ENCODE measurements around the gene DUSP23.
A peak's percentile ranks its signal among the peaks of the same experiment; 100 is the strongest.

DNA sequence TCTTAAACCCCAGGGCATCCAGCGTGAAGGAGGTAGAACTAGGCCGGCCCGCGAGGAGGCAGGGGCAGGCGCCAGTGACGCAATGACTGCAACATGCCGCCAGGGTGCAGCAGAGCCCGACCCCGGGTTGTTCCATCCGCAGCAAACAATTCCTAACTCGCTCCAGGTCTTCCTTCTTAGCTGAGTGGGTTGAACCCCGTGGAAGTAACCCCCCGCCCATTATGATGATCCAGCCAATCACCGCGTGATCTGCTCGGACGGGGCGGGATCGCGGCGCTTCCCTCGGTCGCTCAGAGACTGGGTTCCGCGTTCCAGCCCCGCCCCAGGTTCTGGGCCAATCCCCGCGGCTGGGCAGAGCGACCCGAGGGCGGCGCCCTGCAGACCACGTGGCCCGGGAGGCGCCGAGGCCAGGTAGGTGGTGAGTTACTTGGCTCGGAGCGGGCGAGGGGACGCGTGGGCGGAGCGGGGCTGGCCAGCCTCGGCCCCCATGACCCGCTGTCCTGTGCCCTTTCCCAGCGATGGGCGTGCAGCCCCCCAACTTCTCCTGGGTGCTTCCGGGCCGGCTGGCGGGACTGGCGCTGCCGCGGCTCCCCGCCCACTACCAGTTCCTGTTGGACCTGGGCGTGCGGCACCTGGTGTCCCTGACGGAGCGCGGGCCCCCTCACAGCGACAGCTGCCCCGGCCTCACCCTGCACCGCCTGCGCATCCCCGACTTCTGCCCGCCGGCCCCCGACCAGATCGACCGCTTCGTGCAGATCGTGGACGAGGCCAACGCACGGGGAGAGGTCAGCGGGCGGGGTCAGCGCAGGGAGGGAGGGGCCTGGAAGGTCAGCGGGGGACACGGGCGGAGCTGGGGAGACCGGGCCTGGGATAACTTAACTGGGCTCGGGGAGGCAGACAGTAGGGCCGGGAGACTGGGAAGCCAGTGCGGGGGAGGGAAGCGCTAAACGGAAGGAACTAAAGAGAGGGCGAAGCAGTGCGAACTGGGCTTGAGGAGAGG is at the start of gene DUSP23:
- TF ChIP-seq, protein P1, sequence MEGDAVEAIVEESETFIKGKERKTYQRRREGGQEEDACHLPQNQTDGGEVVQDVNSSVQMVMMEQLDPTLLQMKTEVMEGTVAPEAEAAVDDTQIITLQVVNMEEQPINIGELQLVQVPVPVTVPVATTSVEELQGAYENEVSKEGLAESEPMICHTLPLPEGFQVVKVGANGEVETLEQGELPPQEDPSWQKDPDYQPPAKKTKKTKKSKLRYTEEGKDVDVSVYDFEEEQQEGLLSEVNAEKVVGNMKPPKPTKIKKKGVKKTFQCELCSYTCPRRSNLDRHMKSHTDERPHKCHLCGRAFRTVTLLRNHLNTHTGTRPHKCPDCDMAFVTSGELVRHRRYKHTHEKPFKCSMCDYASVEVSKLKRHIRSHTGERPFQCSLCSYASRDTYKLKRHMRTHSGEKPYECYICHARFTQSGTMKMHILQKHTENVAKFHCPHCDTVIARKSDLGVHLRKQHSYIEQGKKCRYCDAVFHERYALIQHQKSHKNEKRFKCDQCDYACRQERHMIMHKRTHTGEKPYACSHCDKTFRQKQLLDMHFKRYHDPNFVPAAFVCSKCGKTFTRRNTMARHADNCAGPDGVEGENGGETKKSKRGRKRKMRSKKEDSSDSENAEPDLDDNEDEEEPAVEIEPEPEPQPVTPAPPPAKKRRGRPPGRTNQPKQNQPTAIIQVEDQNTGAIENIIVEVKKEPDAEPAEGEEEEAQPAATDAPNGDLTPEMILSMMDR (IDR thresholded peaks at IDR 0.05; ENCODE audit: poor library complexity, severe bottlenecking), result peak; percentile 95
- TF ChIP-seq POLR2AphosphoS5 (IDR thresholded peaks at IDR 0.05) (no peak), EP300 (conservative IDR thresholded peaks at IDR 0.05; ENCODE audit: poor library complexity, severe bottlenecking) (peak; percentile 29), EZH2 (IDR thresholded peaks at IDR 0.05; ENCODE audit: borderline replicate concordance, insufficient read depth, low read length, poor library complexity, severe bottlenecking) (no peak), RAD21 (conservative IDR thresholded peaks at IDR 0.05) (peak; percentile 85)

All from neural cell (in vitro differentiated cells).